OCI-LY3 (cell line): Measurements from ENCODE around the gene SPA17.

Experiments used
- H2AFZ ChIP-seq: fragments of 200-600, 300-600 bp; shearing (Covaris generic); 2 replicates; pipeline ENCODE4 v1.6.0; 2014; ENCODE audit warnings: antibody characterized with exemption, low read depth, low read length
- H3K27ac ChIP-seq: fragments of 200-600, 300-600 bp; sonication (generic); 2 replicates; pipeline ENCODE4 v1.5.1; 2014; ENCODE audit warnings: mild to moderate bottlenecking, low read length, moderate library complexity, mixed read lengths
- H3K27me3 ChIP-seq: fragments of 200-600, 300-600 bp; sonication (generic); 2 replicates; pipeline ENCODE4 v1.6.1; 2014; ENCODE audit warnings: low read depth, low read length, mixed read lengths
- H3K36me3 ChIP-seq: fragments of 200-600, 300-600 bp; sonication (generic); replicated peaks from 2 replicates; pipeline ENCODE3; 2014; ENCODE audit warnings: low read depth, low read length, mixed read lengths
- H3K4me1 ChIP-seq: fragments of 300-600, 200-600 bp; sonication (generic); 2 replicates; pipeline ENCODE4 v1.6.1; 2014; ENCODE audit warnings: low read length, mixed read lengths
- H3K4me2 ChIP-seq: fragments of 200-600, 300-600 bp; sonication (generic); 2 replicates; pipeline ENCODE4 v1.6.1; 2014; ENCODE audit warnings: low read length, mixed read lengths
- H3K4me3 ChIP-seq: fragments of 300-600, 200-600 bp; sonication (generic); 2 replicates; pipeline ENCODE4 v1.5.1; 2014; ENCODE audit warnings: antibody characterized with exemption, mild to moderate bottlenecking, low read length, moderate library complexity
- H3K79me2 ChIP-seq: fragments of 300-600, 200-600 bp; shearing (Covaris generic); 2 replicates; pipeline ENCODE4 v1.6.1; 2014; ENCODE audit warnings: mild to moderate bottlenecking, low read length, mixed read lengths
- H3K9ac ChIP-seq: fragments of 300-600, 200-600 bp; shearing (Covaris generic); 2 replicates; pipeline ENCODE4 v1.6.0; 2014; ENCODE audit warnings: mild to moderate bottlenecking, low read length, moderate library complexity
- H3K9me3 ChIP-seq: fragments of 200-600, 300-600 bp; shearing (Covaris generic); 2 replicates; pipeline ENCODE4 v1.6.1; 2014; ENCODE audit warnings: low read length, mixed read lengths; ENCODE audit not compliant: insufficient read depth
- H4K20me1 ChIP-seq: fragments of 200-600, 300-600 bp; sonication (generic); 2 replicates; pipeline ENCODE4 v1.6.1; 2016; ENCODE audit warnings: low read length, mixed read lengths; ENCODE audit not compliant: insufficient read depth
- CTCF ChIP-seq: fragments of 200-600, 300-600 bp; sonication (generic); IDR thresholded peaks from 2 replicates; pipeline ENCODE4 v1.5.1; 2014; ENCODE audit warnings: antibody characterized with exemption, low read length, low read depth
- EZH2phosphoT487 ChIP-seq: fragments of 200-600 bp; shearing (Covaris generic); IDR thresholded peaks from 2 replicates; pipeline ENCODE4 v1.6.1; 2018; ENCODE audit warnings: antibody characterized with exemption, mixed run types, low read depth

Gene SPA17

DNA sequence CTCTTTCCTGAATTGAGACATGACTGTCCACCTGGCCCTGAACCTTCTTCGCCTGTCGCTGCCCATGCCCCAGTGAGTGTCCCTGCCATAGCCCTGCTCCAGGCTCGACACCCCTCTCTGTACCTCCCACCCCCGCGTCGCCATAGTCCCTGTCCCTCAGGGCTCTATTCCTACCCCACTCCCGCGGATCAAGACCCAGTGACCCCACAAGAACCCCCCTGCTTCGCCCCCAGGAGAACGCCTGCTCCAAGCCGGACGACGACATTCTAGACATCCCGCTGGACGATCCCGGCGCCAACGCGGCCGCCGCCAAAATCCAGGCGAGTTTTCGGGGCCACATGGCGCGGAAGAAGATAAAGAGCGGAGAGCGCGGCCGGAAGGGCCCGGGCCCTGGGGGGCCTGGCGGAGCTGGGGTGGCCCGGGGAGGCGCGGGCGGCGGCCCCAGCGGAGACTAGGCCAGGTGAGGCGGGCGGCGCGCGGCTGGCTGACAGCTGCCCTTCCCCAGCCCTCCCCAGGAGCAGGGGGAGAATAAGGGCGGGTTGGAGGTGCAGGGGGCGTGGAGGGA, 71.6 kb downstream of the SPA17 start:
- H3K79me2 ChIP-seq: no peaks in the 10 kb centered on the region
- peak overlapping the region; percentile 98 for H3K4me3 ChIP-seq
- H3K4me2 ChIP-seq: peak overlapping the region; percentile 94
- no peaks in the 10 kb centered on the region for H3K9me3 ChIP-seq
- H3K27ac ChIP-seq: no peak overlapping the region
- peaks cover 8% of the 10 kb centered on the region for H3K27me3 ChIP-seq
- H3K36me3 ChIP-seq: no peaks in the 10 kb centered on the region
- H3K4me1 ChIP-seq: peaks cover 29% of the 10 kb centered on the region
- H3K9ac ChIP-seq: no peak overlapping the region
- H4K20me1 ChIP-seq: no peaks in the 10 kb centered on the region
- TF ChIP-seq CTCF: no peak
- TF ChIP-seq EZH2phosphoT487: no peak
- no peak overlapping the region for H2AFZ ChIP-seq

DNA sequence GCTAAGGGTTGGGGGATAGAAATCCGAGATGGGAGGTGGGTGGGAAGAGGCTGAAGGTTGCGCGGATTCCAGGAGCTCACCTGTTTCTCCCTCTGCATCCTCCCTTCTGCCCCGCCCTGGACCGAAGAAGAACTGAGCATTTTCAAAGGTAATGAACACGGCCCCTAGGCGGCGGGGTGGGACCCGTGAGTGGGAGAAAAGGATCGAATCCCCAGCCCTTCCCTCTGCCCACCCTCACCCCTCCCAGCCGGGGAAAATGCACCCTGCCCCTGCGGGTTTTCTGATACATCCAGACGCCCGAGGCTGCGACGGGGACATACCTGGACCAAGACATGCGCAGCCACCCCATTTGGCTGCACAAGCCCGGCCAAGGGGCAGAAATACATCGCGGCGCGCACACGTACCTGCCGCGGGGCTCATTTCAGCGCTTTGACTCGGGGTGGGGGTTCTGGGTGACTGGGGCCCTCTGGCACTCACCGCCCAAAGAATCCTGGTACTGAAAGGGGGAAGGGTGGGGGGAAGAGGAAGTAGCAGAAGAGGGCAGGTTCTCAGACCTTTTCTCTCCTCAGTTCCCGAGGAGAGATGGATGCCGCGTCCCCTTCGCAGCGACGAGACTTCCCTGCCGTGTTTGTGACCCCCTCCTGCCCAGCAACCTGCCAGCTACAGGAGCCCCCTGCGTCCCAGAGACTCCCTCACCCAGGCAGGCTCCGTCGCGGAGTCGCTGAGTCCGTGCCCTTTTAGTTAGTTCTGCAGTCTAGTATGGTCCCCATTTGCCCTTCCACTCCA, 72.3 kb downstream of the SPA17 start:
- Histone ChIP-seq H3K27me3 (0 out of 2 replicates have a peak, but pooled peaks cover 1% of the 10 kb centered on the region), H3K4me2 (peak overlapping the region; percentile 94), H3K79me2 (no peaks in the 10 kb centered on the region), H3K36me3 (no peaks in the 10 kb centered on the region), H3K9ac (peak overlapping the region; percentile 94), H3K27ac (peak overlapping the region; percentile 50), H3K4me3 (peak overlapping the region; percentile 98), H4K20me1 (no peaks in the 10 kb centered on the region), H2AFZ (peak overlapping the region; percentile 98), H3K4me1 (peaks cover 27% of the 10 kb centered on the region), H3K9me3 (no peaks in the 10 kb centered on the region)
- TF ChIP-seq EZH2phosphoT487: no peak
- TF ChIP-seq CTCF: peak; percentile 45

DNA sequence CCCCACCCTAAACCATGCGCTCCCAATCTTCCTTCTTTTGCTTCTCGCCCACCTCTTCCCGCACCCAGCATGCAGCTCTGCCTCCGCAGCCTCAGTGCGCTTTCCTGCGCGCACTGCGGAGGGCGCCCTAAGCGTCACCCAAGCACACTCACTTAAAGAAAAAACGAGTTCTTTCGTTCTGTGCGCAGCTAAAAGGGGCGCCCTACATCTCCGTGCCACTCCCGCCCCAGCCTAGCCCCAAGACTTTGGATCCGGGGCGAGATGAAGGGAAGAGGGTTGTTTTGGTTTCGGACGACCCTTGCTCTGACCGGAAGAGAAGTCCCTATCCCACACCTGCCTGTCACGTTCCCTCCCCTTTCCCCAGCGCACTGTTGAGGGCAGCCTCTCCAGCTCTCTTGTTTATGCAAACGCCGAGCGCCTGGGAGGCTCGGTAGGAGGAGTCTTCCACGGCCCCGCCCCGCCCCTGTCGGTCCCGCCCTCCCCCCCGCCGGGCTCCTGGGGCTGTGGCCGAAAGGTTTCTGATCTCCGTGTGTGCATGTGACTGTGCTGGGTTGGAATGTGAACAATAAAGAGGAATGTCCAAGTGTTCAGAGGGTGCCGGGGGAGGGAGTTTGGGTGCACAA, 73.0 kb downstream of the SPA17 start:
- peaks cover 27% of the 10 kb centered on the region for H3K4me1 ChIP-seq
- no peaks in the 10 kb centered on the region for H3K9me3 ChIP-seq
- peak overlapping the region; percentile 94 for H3K4me2 ChIP-seq
- TF ChIP-seq EZH2phosphoT487: no peak
- TF ChIP-seq CTCF: peak; percentile 72
- H3K36me3 ChIP-seq: no peaks in the 10 kb centered on the region
- no peaks in the 10 kb centered on the region for H4K20me1 ChIP-seq
- H3K9ac ChIP-seq: peak overlapping the region; percentile 94
- H2AFZ ChIP-seq: peak overlapping the region; percentile 98
- H3K4me3 ChIP-seq: peak overlapping the region; percentile 98
- H3K27me3 ChIP-seq: no peaks in the 10 kb centered on the region
- peak overlapping the region; percentile 50 for H3K27ac ChIP-seq
- H3K79me2 ChIP-seq: no peaks in the 10 kb centered on the region
